ENCODE results near the gene NLRP7.
"Not testable (repeated sequence)": the region's sequence is repeated elsewhere in the genome, so short reads cannot be mapped to it uniquely, and the experiment has no call there.

The NLRP7 gene

DNA sequence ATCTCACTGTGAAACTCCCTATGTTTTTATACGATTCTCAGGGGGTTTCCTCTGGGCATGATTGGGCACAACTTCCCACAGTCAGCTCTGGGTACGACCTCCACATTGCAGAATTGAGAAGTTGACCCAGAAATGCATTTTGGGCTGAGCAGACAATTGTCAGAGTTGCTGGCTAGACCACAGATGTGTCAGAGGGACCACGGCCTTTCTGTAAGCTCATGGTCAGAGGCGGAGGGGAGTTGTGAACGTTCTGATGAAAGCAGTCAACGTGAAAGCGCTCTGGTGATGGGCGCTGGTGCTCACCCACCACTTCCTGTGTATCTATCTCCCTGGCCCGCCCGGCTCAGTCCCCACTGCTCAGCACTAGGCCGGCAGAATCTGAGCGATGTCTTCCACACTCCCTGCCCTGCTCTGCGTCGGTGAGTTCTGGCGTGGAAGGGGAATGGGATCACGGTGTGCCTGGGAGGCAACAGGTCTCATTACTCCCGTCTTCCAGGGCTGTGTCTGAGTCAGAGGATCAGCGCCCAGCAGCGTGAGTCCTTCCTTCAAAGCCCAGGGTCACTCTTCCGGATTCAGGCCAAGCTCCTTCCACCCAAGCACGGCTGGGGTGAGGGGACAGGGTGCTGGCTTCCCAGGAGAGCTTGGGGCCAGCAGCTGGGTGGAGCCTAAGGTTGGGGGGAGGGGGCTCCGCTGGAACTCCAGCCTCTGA, 41.4 kb downstream of the NLRP7 start, which contains the start of gene NCR1:
NCR1 (plus strand) TSS at position 346 of the 709 bp plus-strand sequence; CDS start at position 386, 40 bp downstream.
- CTCF ChIA-PET: interaction anchor here (0.8 kb wide), 1 partner anchor 25 kb away, joined by 3 read pairs; no protein-coding TSS in a partner anchor
- Histone ChIP-seq H3K4me3 (ENCODE audit: control insufficient read depth in 1 of 7, extremely low read depth in 1 of 7, insufficient read depth in 4 of 7, low read depth in 2 of 7, low read length in 6 of 7) (peak within 1 kb of the TSS in 1 of 7 experiments; percentile 40), H3K27me3 (replicated peaks in 2 of 5; ENCODE audit: control insufficient read depth in 4 of 5, insufficient read depth in 5 of 5, low read length in 4 of 5) (no peaks in the 10 kb centered on the region), H3K4me1 (ENCODE audit: control extremely low read depth in 1 of 4, control insufficient read depth in 4 of 4, insufficient read depth in 4 of 4, low read length in 3 of 4) (peaks cover 2 to 16% (median 9%) of the 10 kb centered on the region in 4 experiments), H3K36me3 (ENCODE audit: control insufficient read depth in 4 of 4, insufficient read depth in 4 of 4, low read length in 3 of 4) (no peaks in the 10 kb centered on the region), H3K9me3 (ENCODE audit: control extremely low read depth in 1 of 5, control insufficient read depth in 4 of 5, insufficient read depth in 2 of 5, low read depth in 1 of 5, low read length in 4 of 5) (no peaks in the 10 kb centered on the region), H3K27ac (ENCODE audit: insufficient read depth in 1 of 2, low read depth in 1 of 2, low read length in 2 of 2, poor library complexity in 1 of 2, severe bottlenecking in 2 of 2) (peak within 1 kb of the TSS; percentile 55 to 71)
- POLR2A ChIA-PET: no interaction called here
- peak; percentile 13 to 83 (median 63) for DNase-seq
- WGBS (ENCODE audit: insufficient coverage): 52% methylated on average over 22 of the region's 22 CpGs

DNA sequence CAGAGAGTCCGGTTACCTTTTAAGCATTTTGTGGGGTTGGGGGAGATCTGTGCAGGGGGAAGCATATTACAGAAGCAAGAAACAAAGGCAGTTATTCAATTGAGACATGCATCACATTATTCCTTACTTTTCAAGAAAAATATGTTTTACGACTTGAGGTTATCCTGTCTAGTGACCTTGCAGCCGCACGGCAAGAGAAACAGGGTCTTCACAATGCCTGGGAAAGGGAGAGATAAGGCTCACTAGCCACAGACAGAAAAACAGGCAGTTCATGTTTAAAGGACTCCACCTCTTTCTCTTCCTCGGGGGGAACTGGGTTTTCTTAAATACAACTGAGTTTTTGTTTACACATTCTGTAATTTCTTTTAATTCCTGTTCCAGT, 41.9 kb downstream of the NLRP7 start:
- peak overlapping the region in 1 of 2 experiments; percentile 71 for H3K27ac ChIP-seq (ENCODE audit: insufficient read depth in 1 of 2, low read depth in 1 of 2, low read length in 2 of 2, poor library complexity in 1 of 2, severe bottlenecking in 2 of 2)
- no peaks in the 10 kb centered on the region for H3K36me3 ChIP-seq (ENCODE audit: control insufficient read depth in 4 of 4, insufficient read depth in 4 of 4, low read length in 3 of 4)
- peak in 2 of 3 donors; percentile 12 to 79 for DNase-seq
- peak overlapping the region in 1 of 7 experiments; percentile 40 for H3K4me3 ChIP-seq (ENCODE audit: control insufficient read depth in 1 of 7, extremely low read depth in 1 of 7, insufficient read depth in 4 of 7, low read depth in 2 of 7, low read length in 6 of 7)
- WGBS (ENCODE audit: insufficient coverage): 0% methylated on average over 1 of the region's 5 CpGs
- no peaks in the 10 kb centered on the region for H3K27me3 ChIP-seq (replicated peaks in 2 of 5; ENCODE audit: control insufficient read depth in 4 of 5, insufficient read depth in 5 of 5, low read length in 4 of 5)
- peaks cover 2 to 16% (median 9%) of the 10 kb centered on the region in 4 experiments for H3K4me1 ChIP-seq (ENCODE audit: control extremely low read depth in 1 of 4, control insufficient read depth in 4 of 4, insufficient read depth in 4 of 4, low read length in 3 of 4)
- CTCF ChIA-PET: interaction anchor here (0.8 kb wide), 1 partner anchor 25 kb away, joined by 3 read pairs; no protein-coding TSS in a partner anchor
- H3K9me3 ChIP-seq (ENCODE audit: control extremely low read depth in 1 of 5, control insufficient read depth in 4 of 5, insufficient read depth in 2 of 5, low read depth in 1 of 5, low read length in 4 of 5): no peaks in the 10 kb centered on the region
- POLR2A ChIA-PET: no interaction called here

DNA sequence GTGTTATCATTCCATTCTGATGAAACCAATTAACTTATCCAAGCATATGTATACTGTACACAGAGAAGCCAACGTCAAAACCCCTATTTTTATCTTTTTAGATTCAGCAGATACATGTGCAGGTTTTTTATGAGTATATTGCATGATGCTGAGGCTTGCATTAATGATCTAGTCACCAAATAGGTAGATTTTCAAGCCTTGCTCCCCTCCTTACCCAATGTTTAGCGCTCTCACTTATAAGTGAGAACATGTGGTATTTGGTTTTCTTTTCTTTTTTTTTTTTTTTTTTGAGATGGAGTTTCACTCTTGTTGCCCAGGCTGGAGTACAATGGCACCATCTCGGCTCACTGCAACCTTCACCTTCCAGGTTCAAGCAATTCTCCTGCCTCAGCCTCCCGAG, 43.1 kb downstream of the NLRP7 start:
- H3K27ac ChIP-seq (ENCODE audit: insufficient read depth in 1 of 2, low read depth in 1 of 2, low read length in 2 of 2, poor library complexity in 1 of 2, severe bottlenecking in 2 of 2); H3K9me3 ChIP-seq (ENCODE audit: control extremely low read depth in 1 of 5, control insufficient read depth in 4 of 5, insufficient read depth in 2 of 5, low read depth in 1 of 5, low read length in 4 of 5); CTCF ChIA-PET; DNase-seq; H3K4me3 ChIP-seq (ENCODE audit: control insufficient read depth in 1 of 7, extremely low read depth in 1 of 7, insufficient read depth in 4 of 7, low read depth in 2 of 7, low read length in 6 of 7); POLR2A ChIA-PET; H3K27me3 ChIP-seq (replicated peaks in 2 of 5; ENCODE audit: control insufficient read depth in 4 of 5, insufficient read depth in 5 of 5, low read length in 4 of 5); H3K36me3 ChIP-seq (ENCODE audit: control insufficient read depth in 4 of 4, insufficient read depth in 4 of 4, low read length in 3 of 4): not testable (repeated sequence)
- no CpG with 5 or more reads among the region's 4 CpGs for WGBS (ENCODE audit: insufficient coverage)
- peaks cover 2 to 16% (median 9%) of the 10 kb centered on the region in 4 experiments for H3K4me1 ChIP-seq (ENCODE audit: control extremely low read depth in 1 of 4, control insufficient read depth in 4 of 4, insufficient read depth in 4 of 4, low read length in 3 of 4)

DNA sequence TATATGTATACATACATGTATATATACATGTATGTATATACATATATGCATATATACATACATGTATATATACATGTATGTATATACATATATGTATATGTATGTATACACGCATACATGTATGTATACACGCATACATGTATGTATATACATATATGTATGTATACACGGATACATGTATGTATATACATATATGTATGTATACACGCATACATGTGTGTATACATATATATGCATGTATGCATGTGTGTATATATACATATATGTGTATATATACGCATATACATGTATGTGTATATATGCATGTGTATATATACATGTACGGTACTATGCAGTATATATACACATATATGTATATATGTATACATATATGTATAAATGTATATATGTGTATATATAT, 44.0 kb downstream of the NLRP7 start:
- Histone ChIP-seq H3K27ac (ENCODE audit: insufficient read depth in 1 of 2, low read depth in 1 of 2, low read length in 2 of 2, poor library complexity in 1 of 2, severe bottlenecking in 2 of 2) (no peak overlapping the region), H3K27me3 (replicated peaks in 2 of 5; ENCODE audit: control insufficient read depth in 4 of 5, insufficient read depth in 5 of 5, low read length in 4 of 5) (no peaks in the 10 kb centered on the region), H3K36me3 (ENCODE audit: control insufficient read depth in 4 of 4, insufficient read depth in 4 of 4, low read length in 3 of 4) (no peaks in the 10 kb centered on the region), H3K9me3 (ENCODE audit: control extremely low read depth in 1 of 5, control insufficient read depth in 4 of 5, insufficient read depth in 2 of 5, low read depth in 1 of 5, low read length in 4 of 5) (no peaks in the 10 kb centered on the region), H3K4me3 (ENCODE audit: control insufficient read depth in 1 of 7, extremely low read depth in 1 of 7, insufficient read depth in 4 of 7, low read depth in 2 of 7, low read length in 6 of 7) (no peak overlapping the region), H3K4me1 (ENCODE audit: control extremely low read depth in 1 of 4, control insufficient read depth in 4 of 4, insufficient read depth in 4 of 4, low read length in 3 of 4) (peaks cover 2 to 16% (median 9%) of the 10 kb centered on the region in 4 experiments)
- WGBS (ENCODE audit: insufficient coverage): no CpG with 5 or more reads among the region's 6 CpGs
- ChIA-PET CTCF (no interaction called here), POLR2A (no interaction called here)
- DNase-seq: no peak

DNA sequence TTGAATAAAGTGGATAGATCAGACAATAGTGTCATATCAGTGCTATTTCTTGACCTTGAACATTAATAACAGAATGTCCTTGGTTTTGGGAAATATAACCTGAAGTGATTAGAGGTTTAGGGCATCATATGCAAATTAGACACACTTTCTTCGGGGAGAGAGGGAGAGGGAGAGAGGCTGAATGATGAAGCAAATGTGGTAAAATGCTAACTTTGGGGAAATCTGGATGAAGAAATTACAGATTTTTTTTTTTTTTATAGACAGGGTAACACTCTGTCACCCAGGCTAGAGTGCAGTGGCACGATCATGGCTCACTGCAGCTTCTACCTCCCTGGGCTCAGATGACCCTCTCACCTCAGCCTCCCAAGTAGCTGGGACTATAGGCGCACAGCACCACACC, 45.3 kb downstream of the NLRP7 start:
- no peaks in the 10 kb centered on the region for H3K36me3 ChIP-seq (ENCODE audit: control insufficient read depth in 4 of 4, insufficient read depth in 4 of 4, low read length in 3 of 4)
- no peaks in the 10 kb centered on the region for H3K9me3 ChIP-seq (ENCODE audit: control extremely low read depth in 1 of 5, control insufficient read depth in 4 of 5, insufficient read depth in 2 of 5, low read depth in 1 of 5, low read length in 4 of 5)
- H3K4me3 ChIP-seq (ENCODE audit: control insufficient read depth in 1 of 7, extremely low read depth in 1 of 7, insufficient read depth in 4 of 7, low read depth in 2 of 7, low read length in 6 of 7): no peak overlapping the region
- 71% methylated on average over 2 of the region's 3 CpGs for WGBS (ENCODE audit: insufficient coverage)
- peaks cover 2 to 16% (median 9%) of the 10 kb centered on the region in 4 experiments for H3K4me1 ChIP-seq (ENCODE audit: control extremely low read depth in 1 of 4, control insufficient read depth in 4 of 4, insufficient read depth in 4 of 4, low read length in 3 of 4)
- ChIA-PET CTCF (no interaction called here), POLR2A (no interaction called here)
- H3K27me3 ChIP-seq (replicated peaks in 2 of 5; ENCODE audit: control insufficient read depth in 4 of 5, insufficient read depth in 5 of 5, low read length in 4 of 5): no peaks in the 10 kb centered on the region
- H3K27ac ChIP-seq (ENCODE audit: insufficient read depth in 1 of 2, low read depth in 1 of 2, low read length in 2 of 2, poor library complexity in 1 of 2, severe bottlenecking in 2 of 2): no peak overlapping the region
- no peak for DNase-seq

DNA sequence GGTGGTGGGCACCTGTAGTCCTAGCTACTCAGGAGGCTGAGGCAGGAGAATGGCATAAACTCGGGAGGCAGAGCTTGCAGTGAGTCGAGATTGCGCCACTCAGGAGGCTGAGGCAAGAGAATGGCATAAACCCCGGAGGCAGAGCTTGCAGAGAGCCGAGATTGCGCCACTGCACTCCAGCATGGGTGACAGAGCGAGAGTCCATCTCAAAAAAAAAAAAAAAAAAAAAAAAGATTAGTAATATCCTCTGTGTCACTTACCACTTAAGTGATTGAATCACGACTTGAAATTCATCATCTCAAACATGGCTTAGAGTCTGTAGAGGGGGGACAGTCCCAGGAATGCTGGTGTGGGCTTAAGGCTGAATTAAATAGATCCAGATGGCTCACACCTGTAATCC, 46.2 kb downstream of the NLRP7 start:
- H3K27me3 ChIP-seq (replicated peaks in 2 of 5; ENCODE audit: control insufficient read depth in 4 of 5, insufficient read depth in 5 of 5, low read length in 4 of 5); H3K27ac ChIP-seq (ENCODE audit: insufficient read depth in 1 of 2, low read depth in 1 of 2, low read length in 2 of 2, poor library complexity in 1 of 2, severe bottlenecking in 2 of 2); H3K4me3 ChIP-seq (ENCODE audit: control insufficient read depth in 1 of 7, extremely low read depth in 1 of 7, insufficient read depth in 4 of 7, low read depth in 2 of 7, low read length in 6 of 7); H3K9me3 ChIP-seq (ENCODE audit: control extremely low read depth in 1 of 5, control insufficient read depth in 4 of 5, insufficient read depth in 2 of 5, low read depth in 1 of 5, low read length in 4 of 5); CTCF ChIA-PET; H3K36me3 ChIP-seq (ENCODE audit: control insufficient read depth in 4 of 4, insufficient read depth in 4 of 4, low read length in 3 of 4); POLR2A ChIA-PET; DNase-seq: not testable (repeated sequence)
- WGBS (ENCODE audit: insufficient coverage): 96% methylated on average over 4 of the region's 8 CpGs
- peaks cover 0 to 15% (median 8%) of the 10 kb centered on the region in 4 experiments for H3K4me1 ChIP-seq (ENCODE audit: control extremely low read depth in 1 of 4, control insufficient read depth in 4 of 4, insufficient read depth in 4 of 4, low read length in 3 of 4)

DNA sequence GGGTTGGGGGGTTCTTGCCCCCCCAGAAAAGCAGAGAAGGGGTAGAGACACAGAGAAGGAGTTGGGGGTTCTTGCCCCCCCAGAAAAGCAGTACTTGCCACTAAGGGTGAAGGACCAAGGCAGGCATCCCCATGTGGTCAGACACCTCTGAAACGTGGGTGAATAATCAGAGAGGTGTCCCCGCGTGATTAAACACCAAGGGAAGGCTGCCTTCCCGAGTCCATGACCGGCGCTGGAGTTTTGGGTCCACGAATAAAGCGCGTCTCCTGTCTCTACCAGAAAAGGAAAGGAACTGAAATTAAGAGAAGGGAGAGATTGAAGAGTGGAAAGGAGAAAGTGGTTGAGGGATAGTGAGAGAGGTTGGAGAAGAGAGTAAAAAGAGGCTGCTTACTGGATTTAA, 47.7 kb downstream of the NLRP7 start:
- WGBS (ENCODE audit: insufficient coverage): 92% methylated on average over 8 of the region's 9 CpGs
- H3K36me3 ChIP-seq (ENCODE audit: control insufficient read depth in 4 of 4, insufficient read depth in 4 of 4, low read length in 3 of 4); H3K9me3 ChIP-seq (ENCODE audit: control extremely low read depth in 1 of 5, control insufficient read depth in 4 of 5, insufficient read depth in 2 of 5, low read depth in 1 of 5, low read length in 4 of 5); H3K4me1 ChIP-seq (ENCODE audit: control extremely low read depth in 1 of 4, control insufficient read depth in 4 of 4, insufficient read depth in 4 of 4, low read length in 3 of 4); H3K4me3 ChIP-seq (ENCODE audit: control insufficient read depth in 1 of 7, extremely low read depth in 1 of 7, insufficient read depth in 4 of 7, low read depth in 2 of 7, low read length in 6 of 7); CTCF ChIA-PET; H3K27ac ChIP-seq (ENCODE audit: insufficient read depth in 1 of 2, low read depth in 1 of 2, low read length in 2 of 2, poor library complexity in 1 of 2, severe bottlenecking in 2 of 2); POLR2A ChIA-PET; DNase-seq; H3K27me3 ChIP-seq (replicated peaks in 2 of 5; ENCODE audit: control insufficient read depth in 4 of 5, insufficient read depth in 5 of 5, low read length in 4 of 5): not testable (repeated sequence)
